ENCODE results near the gene ADTRP.
"Not testable (repeated sequence)": the region's sequence is repeated elsewhere in the genome, so short reads cannot be mapped to it uniquely, and the experiment has no call there.

ADTRP gene

GRCh38 chr6:11692451-11693376 lies 85.9 kb downstream of the ADTRP start:
- DNase-seq (ENCODE audit: low read depth), result no peak

GRCh38 chr6:11689847-11690246 lies 88.8 kb downstream of the ADTRP start:
- no peak for DNase-seq (ENCODE audit: low read depth)

GRCh38 chr6:11689400-11689799 lies 89.2 kb downstream of the ADTRP start:
- DNase-seq (ENCODE audit: low read depth), result not testable (repeated sequence)

- no peak for DNase-seq (ENCODE audit: low read depth)
These were observed 90.2 kb downstream of the ADTRP start for GRCh38 chr6:11688425-11688709.

- no peak for DNase-seq (ENCODE audit: low read depth)
These were observed 93.0 kb downstream of the ADTRP start for GRCh38 chr6:11685481-11686093.

- no peak for DNase-seq (ENCODE audit: low read depth)
These were observed 93.6 kb downstream of the ADTRP start for GRCh38 chr6:11684901-11685480.

GRCh38 chr6:11683871-11684270 lies 94.7 kb downstream of the ADTRP start:
- no peak for DNase-seq (ENCODE audit: low read depth)

GRCh38 chr6:11682561-11682975 lies 96.0 kb downstream of the ADTRP start:
- DNase-seq (ENCODE audit: low read depth), result no peak

GRCh38 chr6:11681770-11682169 lies 96.8 kb downstream of the ADTRP start:
- DNase-seq (ENCODE audit: low read depth), result no peak

- DNase-seq (ENCODE audit: low read depth), result no peak
These were observed 97.2 kb downstream of the ADTRP start for GRCh38 chr6:11681357-11681756.

- DNase-seq (ENCODE audit: low read depth), result not testable (repeated sequence)
These were observed 98.1 kb downstream of the ADTRP start for GRCh38 chr6:11680479-11680878.

- DNase-seq (ENCODE audit: low read depth), result no peak
These were observed 99.5 kb downstream of the ADTRP start for GRCh38 chr6:11679099-11679498.

GRCh38 chr6:11675601-11676000 lies 103.0 kb downstream of the ADTRP start:
- no peak for DNase-seq (ENCODE audit: low read depth)

GRCh38 chr6:11672669-11673068 lies 105.9 kb downstream of the ADTRP start:
- no peak for DNase-seq (ENCODE audit: low read depth)

GRCh38 chr6:11672256-11672655 lies 106.3 kb downstream of the ADTRP start:
- no peak for DNase-seq (ENCODE audit: low read depth)

GRCh38 chr6:11669696-11670095 lies 108.9 kb downstream of the ADTRP start:
- no peak for DNase-seq (ENCODE audit: low read depth)

- DNase-seq (ENCODE audit: low read depth), result no peak
These were observed 110.1 kb downstream of the ADTRP start for GRCh38 chr6:11668455-11668854.

- DNase-seq (ENCODE audit: low read depth), result no peak
These were observed 110.7 kb downstream of the ADTRP start for GRCh38 chr6:11667876-11668275.

- no peak for DNase-seq (ENCODE audit: low read depth)
These were observed 112.8 kb downstream of the ADTRP start for GRCh38 chr6:11665604-11666326.
